ENCODE measurements around the gene BICC1.

- TF ChIP-seq CTCF (IDR thresholded peaks at IDR 0.05) (no peak), POLR2A (IDR thresholded peaks at IDR 0.05) (no peak), POLR2AphosphoS5 (IDR thresholded peaks at IDR 0.05) (no peak)
These were observed 153.4 kb downstream of the BICC1 start for GRCh38 chr10:58666024-58666423.
